ENCODE results near the gene DHCR24.

Gene DHCR24

GRCh38 chr1:54886724-54887664 is at the start of gene DHCR24:
Gene DHCR24 (minus strand): TSS chr1:54887195. CDS start chr1:54887119, 76 bp downstream.
- TF ChIP-seq TCF12 (IDR thresholded peaks at IDR 0.05; ENCODE audit: low read depth) (peak; percentile 47; the same call in 1 of the 2 replicates), NFIC (IDR thresholded peaks at IDR 0.05) (no peak), TAF1 (IDR thresholded peaks at IDR 0.05; ENCODE audit: low read depth) (peak; percentile 86), RAD21 (IDR thresholded peaks at IDR 0.05; ENCODE audit: low read depth) (no peak), EGR1 (IDR thresholded peaks at IDR 0.05) (peak; percentile 93), ZBTB7A (IDR thresholded peaks at IDR 0.05; ENCODE audit: low read depth) (peak; percentile 89), TEAD4 (IDR thresholded peaks at IDR 0.05) (no peak), EP300 (IDR thresholded peaks at IDR 0.05; ENCODE audit: borderline replicate concordance) (peak; percentile 14; the same call in 1 of the 2 replicates), FOXM1 (IDR thresholded peaks at IDR 0.05; ENCODE audit: borderline replicate concordance, low read depth) (0 out of 2 replicates have a peak, but pooled peaks have one; percentile 10), CEBPB (IDR thresholded peaks at IDR 0.05) (no peak), CREB1 (IDR thresholded peaks at IDR 0.05; ENCODE audit: low read depth) (no peak), YY1 (IDR thresholded peaks at IDR 0.05; ENCODE audit: low read depth) (peak; percentile 44; the same call in 1 of the 2 replicates)
- TF ChIP-seq, protein P1, sequence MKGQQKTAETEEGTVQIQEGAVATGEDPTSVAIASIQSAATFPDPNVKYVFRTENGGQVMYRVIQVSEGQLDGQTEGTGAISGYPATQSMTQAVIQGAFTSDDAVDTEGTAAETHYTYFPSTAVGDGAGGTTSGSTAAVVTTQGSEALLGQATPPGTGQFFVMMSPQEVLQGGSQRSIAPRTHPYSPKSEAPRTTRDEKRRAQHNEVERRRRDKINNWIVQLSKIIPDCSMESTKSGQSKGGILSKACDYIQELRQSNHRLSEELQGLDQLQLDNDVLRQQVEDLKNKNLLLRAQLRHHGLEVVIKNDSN (IDR thresholded peaks at IDR 0.05), result 0 out of 2 replicates have a peak, but pooled peaks have one; percentile 21
- TF ChIP-seq, protein P2, sequence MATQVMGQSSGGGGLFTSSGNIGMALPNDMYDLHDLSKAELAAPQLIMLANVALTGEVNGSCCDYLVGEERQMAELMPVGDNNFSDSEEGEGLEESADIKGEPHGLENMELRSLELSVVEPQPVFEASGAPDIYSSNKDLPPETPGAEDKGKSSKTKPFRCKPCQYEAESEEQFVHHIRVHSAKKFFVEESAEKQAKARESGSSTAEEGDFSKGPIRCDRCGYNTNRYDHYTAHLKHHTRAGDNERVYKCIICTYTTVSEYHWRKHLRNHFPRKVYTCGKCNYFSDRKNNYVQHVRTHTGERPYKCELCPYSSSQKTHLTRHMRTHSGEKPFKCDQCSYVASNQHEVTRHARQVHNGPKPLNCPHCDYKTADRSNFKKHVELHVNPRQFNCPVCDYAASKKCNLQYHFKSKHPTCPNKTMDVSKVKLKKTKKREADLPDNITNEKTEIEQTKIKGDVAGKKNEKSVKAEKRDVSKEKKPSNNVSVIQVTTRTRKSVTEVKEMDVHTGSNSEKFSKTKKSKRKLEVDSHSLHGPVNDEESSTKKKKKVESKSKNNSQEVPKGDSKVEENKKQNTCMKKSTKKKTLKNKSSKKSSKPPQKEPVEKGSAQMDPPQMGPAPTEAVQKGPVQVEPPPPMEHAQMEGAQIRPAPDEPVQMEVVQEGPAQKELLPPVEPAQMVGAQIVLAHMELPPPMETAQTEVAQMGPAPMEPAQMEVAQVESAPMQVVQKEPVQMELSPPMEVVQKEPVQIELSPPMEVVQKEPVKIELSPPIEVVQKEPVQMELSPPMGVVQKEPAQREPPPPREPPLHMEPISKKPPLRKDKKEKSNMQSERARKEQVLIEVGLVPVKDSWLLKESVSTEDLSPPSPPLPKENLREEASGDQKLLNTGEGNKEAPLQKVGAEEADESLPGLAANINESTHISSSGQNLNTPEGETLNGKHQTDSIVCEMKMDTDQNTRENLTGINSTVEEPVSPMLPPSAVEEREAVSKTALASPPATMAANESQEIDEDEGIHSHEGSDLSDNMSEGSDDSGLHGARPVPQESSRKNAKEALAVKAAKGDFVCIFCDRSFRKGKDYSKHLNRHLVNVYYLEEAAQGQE (IDR thresholded peaks at IDR 0.05; ENCODE audit: low read depth), result no peak
- TF ChIP-seq, protein P3, sequence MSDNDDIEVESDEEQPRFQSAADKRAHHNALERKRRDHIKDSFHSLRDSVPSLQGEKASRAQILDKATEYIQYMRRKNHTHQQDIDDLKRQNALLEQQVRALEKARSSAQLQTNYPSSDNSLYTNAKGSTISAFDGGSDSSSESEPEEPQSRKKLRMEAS (IDR thresholded peaks at IDR 0.05), result peak; percentile 61

- TF ChIP-seq TCF12 (IDR thresholded peaks at IDR 0.05; ENCODE audit: low read depth) (no peak), CREB1 (IDR thresholded peaks at IDR 0.05; ENCODE audit: low read depth) (no peak), EP300 (IDR thresholded peaks at IDR 0.05; ENCODE audit: borderline replicate concordance) (no peak), NFIC (IDR thresholded peaks at IDR 0.05) (no peak), EGR1 (IDR thresholded peaks at IDR 0.05) (no peak), RAD21 (IDR thresholded peaks at IDR 0.05; ENCODE audit: low read depth) (no peak), YY1 (IDR thresholded peaks at IDR 0.05; ENCODE audit: low read depth) (no peak), ZBTB7A (IDR thresholded peaks at IDR 0.05; ENCODE audit: low read depth) (no peak), FOXM1 (IDR thresholded peaks at IDR 0.05; ENCODE audit: borderline replicate concordance, low read depth) (no peak), CEBPB (IDR thresholded peaks at IDR 0.05) (no peak), TEAD4 (IDR thresholded peaks at IDR 0.05) (no peak)
- TF ChIP-seq, protein P2 (IDR thresholded peaks at IDR 0.05; ENCODE audit: low read depth), result no peak
- TF ChIP-seq, protein P3 (IDR thresholded peaks at IDR 0.05), result no peak
Measured at GRCh38 chr1:54936791-54937190, 49.8 kb upstream of the DHCR24 start.

DNA sequence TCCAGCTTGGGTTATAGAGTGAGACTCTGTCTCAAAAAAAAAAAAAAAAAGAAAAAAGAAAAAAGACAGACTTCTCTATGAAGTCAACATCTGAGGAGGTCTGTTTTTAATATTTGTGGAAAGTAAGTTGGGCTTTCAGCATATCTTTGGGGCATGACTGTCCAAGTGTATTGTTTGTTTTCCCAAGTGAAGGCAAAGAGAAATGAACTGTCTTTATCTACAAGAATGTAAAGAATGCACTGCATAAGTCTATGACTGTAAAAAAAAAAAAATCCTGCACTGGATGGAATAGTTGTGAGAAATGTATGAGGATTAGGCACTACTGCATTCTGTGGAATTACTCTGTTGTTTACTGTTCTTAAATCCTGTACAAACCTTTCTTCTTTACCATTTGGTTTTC is 47.9 kb upstream of the DHCR24 start:
- no peak for TF ChIP-seq RAD21 (IDR thresholded peaks at IDR 0.05; ENCODE audit: low read depth)
- TF ChIP-seq EP300 (IDR thresholded peaks at IDR 0.05; ENCODE audit: borderline replicate concordance), result peak; percentile 20; the same call in 1 of the 2 replicates
- TF ChIP-seq ZBTB7A (IDR thresholded peaks at IDR 0.05; ENCODE audit: low read depth), result no peak
- peak; percentile 77 for TF ChIP-seq TEAD4 (IDR thresholded peaks at IDR 0.05)
- TF ChIP-seq EGR1 (IDR thresholded peaks at IDR 0.05), result no peak

DNA sequence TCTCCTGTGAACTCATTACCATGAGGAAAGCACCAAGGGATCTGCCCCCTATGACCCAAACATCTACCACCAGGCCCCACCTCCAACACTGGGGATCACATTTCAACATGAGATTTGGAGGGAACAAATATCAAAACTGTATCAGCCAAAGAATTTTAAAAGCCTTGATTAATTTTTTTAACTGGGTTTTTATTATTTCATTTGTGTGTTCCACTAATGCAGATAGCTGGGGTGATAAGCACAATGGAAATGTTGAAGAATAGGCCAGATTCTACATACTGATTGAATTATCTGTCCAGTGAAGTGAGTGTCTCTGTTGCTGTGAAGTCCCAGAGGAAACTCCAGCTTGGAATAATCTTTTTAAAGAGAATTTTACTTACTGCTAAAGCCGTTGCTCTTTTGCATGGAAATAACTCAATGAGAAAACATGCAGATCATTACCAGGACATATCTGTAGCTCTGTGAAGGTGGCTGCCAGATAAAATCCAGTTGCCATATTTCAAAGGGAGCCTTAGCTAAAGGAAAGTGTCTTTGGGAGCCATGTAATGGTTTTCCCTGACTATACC is 44.4 kb upstream of the DHCR24 start:
- TF ChIP-seq FOXM1 (IDR thresholded peaks at IDR 0.05; ENCODE audit: borderline replicate concordance, low read depth) (no peak), TEAD4 (IDR thresholded peaks at IDR 0.05) (no peak), NFIC (IDR thresholded peaks at IDR 0.05) (no peak), EGR1 (IDR thresholded peaks at IDR 0.05) (no peak), CEBPB (IDR thresholded peaks at IDR 0.05) (no peak)
- TF ChIP-seq, protein P1 (IDR thresholded peaks at IDR 0.05), result no peak
- TF ChIP-seq, protein P2 (IDR thresholded peaks at IDR 0.05; ENCODE audit: low read depth), result no peak

Measured in Ishikawa (cell line).